22Rv1 (cell line): ENCODE measurements around the gene CARD10.

ENCODE experiments used
- H3K27ac ChIP-seq: fragments of 450-650 bp; 2 replicates; pipeline ENCODE4 v1.5.1; 2017
- CTCF ChIP-seq: fragments of 450-650 bp; IDR thresholded peaks from 2 replicates; pipeline ENCODE4 v1.5.1; 2017; ENCODE audit warnings: mild to moderate bottlenecking
- ZFX ChIP-seq: fragments of 450-650 bp; IDR thresholded peaks from 2 replicates; pipeline ENCODE4 v1.6.1; 2017; ENCODE audit warnings: antibody characterized with exemption, borderline replicate concordance

Gene CARD10

DNA sequence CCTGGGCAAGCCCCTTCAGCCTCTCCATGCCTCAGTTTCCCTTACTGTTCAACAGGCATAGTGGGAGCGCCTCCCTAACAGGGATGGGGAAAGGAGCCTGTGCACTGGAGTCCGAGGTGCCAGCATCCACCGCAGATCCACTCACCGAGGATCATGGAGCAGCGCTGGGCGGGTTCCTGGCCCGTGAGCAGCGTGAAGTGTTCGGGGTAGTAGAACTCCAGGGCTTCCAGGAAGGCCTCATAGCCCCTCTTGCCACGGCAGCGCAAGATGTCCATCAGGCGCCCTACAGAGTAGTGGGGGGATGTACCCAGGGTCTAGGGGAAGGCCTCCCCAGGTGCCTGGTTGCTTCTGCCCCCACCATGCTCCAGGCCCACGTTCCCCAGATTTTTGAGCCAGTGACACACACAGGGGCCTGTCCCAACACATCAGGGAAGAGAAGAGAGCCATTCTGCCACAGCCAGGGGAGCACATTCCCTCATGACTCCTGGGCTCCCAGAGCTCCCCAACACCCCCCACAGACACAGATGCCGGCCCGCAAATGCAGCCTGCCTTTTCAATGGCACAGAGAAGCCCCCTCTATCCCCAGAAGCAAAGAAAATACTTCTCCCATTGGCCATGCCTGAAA, 1.3 kb downstream of the CARD10 start:
- TF ChIP-seq CTCF (no peak), ZFX (no peak)
- no peak overlapping the region for H3K27ac ChIP-seq

- no peak overlapping the region for H3K27ac ChIP-seq
- no peak for TF ChIP-seq CTCF
- TF ChIP-seq ZFX: no peak
These were observed 2.8 kb downstream of the CARD10 start for GRCh38 chr22:37516456-37516855.

DNA sequence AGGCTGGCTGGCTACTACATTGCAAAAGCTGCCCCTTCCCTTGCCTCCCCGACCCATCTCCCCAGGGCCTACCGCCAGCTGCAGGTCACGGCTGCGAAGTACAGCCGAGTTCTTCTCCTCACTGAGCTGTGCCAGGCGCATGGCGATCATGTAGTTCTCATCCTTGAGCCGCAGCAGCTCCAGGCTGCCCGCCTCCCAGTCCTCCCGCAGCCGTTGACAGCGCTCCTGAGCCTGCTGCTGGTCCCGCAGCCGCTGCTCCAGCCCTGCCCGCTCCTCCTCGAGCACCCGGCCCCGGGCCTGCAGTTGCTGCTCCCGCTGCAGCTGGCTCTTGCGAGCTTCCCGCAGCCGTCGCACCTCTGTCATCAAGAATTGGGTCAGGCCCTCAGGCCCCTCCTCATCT, 3.3 kb downstream of the CARD10 start:
- no peak for TF ChIP-seq CTCF
- no peak for TF ChIP-seq ZFX
- H3K27ac ChIP-seq: no peak overlapping the region

GRCh38 chr22:37514526-37515051, 4.6 kb downstream of the CARD10 start:
- TF ChIP-seq CTCF: no peak
- no peak for TF ChIP-seq ZFX

GRCh38 chr22:37511395-37512104, 7.7 kb downstream of the CARD10 start:
- no peak overlapping the region for H3K27ac ChIP-seq
- TF ChIP-seq CTCF (no peak), ZFX (no peak)

More at GRCh38 chr22:37514526-37515051, 4.6 kb downstream of the CARD10 start:
- H3K27ac ChIP-seq: no peak overlapping the region

- no peak overlapping the region for H3K27ac ChIP-seq
- TF ChIP-seq ZFX: no peak
- TF ChIP-seq CTCF: no peak
These were observed 9.1 kb downstream of the CARD10 start for GRCh38 chr22:37510091-37510490.
